SK-N-SH treated with all-trans-retinoic acid at 6 μM for 48 hours (cell line): Measurements from ENCODE around the gene ADAMTS6.

Experiments used
- ATAC-seq: fragments of 200-7000 bp; cut with Tn5 transposase; 3 replicates; pipeline ENCODE4 v1.9.1; 2020; ENCODE audit warnings: mild to moderate bottlenecking, moderate library complexity
- ARNTL ChIP-seq: fragments of 450-650 bp; formaldehyde crosslinking; IDR thresholded peaks from 2 replicates; pipeline ENCODE4 v1.5.0; 2020; ENCODE audit warnings: low read depth, mild to moderate bottlenecking, moderate library complexity, borderline replicate concordance
- CSDC2 ChIP-seq: fragments of 250-450 bp; sonication (Bioruptor Pico); IDR thresholded peaks from 2 replicates; pipeline ENCODE4 v1.5.0; 2020; ENCODE audit warnings: mild to moderate bottlenecking, moderate library complexity
- CSRNP3 ChIP-seq: fragments of 250-450 bp; sonication (Bioruptor Pico); IDR thresholded peaks from 2 replicates; pipeline ENCODE4 v1.5.1; 2021; ENCODE audit warnings: mild to moderate bottlenecking, moderate library complexity
- ESRRG ChIP-seq: fragments of 250-450 bp; sonication (Bioruptor Pico); IDR thresholded peaks from 2 replicates; pipeline ENCODE4 v1.6.1; 2021; ENCODE audit warnings: mild to moderate bottlenecking
- GLIS3 ChIP-seq: fragments of 250-450 bp; sonication (Bioruptor Pico); IDR thresholded peaks from 2 replicates; pipeline ENCODE4 v1.5.0; 2020; ENCODE audit warnings: mild to moderate bottlenecking, moderate library complexity
- ISL1 ChIP-seq: fragments of 250-450 bp; sonication (Bioruptor Pico); IDR thresholded peaks from 2 replicates; pipeline ENCODE4 v2.1.2; 2022; ENCODE audit warnings: mild to moderate bottlenecking, moderate library complexity
- OSR1 ChIP-seq: fragments of 250-450 bp; sonication (Bioruptor Pico); IDR thresholded peaks from 2 replicates; pipeline ENCODE4 v1.8.0; 2022; ENCODE audit warnings: moderate library complexity, mild to moderate bottlenecking, inconsistent platforms
- PATZ1 ChIP-seq: fragments of 250-450 bp; sonication (Bioruptor Pico); IDR thresholded peaks from 2 replicates; pipeline ENCODE4 v1.8.0; 2020; ENCODE audit warnings: mild to moderate bottlenecking, moderate library complexity, borderline replicate concordance
- POU6F1 ChIP-seq: fragments of 250-450 bp; sonication (Bioruptor Pico); IDR thresholded peaks from 2 replicates; pipeline ENCODE4 v1.8.0; 2021; ENCODE audit warnings: low read depth, mild to moderate bottlenecking, moderate library complexity, borderline replicate concordance
- PPARA ChIP-seq: fragments of 250-450 bp; sonication (Bioruptor Pico); IDR thresholded peaks from 2 replicates; pipeline ENCODE4 v1.5.0; 2020; ENCODE audit warnings: mild to moderate bottlenecking, borderline replicate concordance
- RARB ChIP-seq: fragments of 250-450 bp; sonication (Bioruptor Pico); IDR thresholded peaks from 2 replicates; pipeline ENCODE4 v1.8.0; 2021; ENCODE audit warnings: mild to moderate bottlenecking, moderate library complexity
- SNAI2 ChIP-seq: fragments of 250-450 bp; sonication (Bioruptor Pico); IDR thresholded peaks from 2 replicates; pipeline ENCODE4 v1.5.0; 2020; ENCODE audit warnings: mild to moderate bottlenecking, moderate library complexity
- TCF4 ChIP-seq: fragments of 250-450 bp; sonication (Bioruptor Pico); IDR thresholded peaks from 2 replicates; pipeline ENCODE4 v1.8.0; 2021; ENCODE audit warnings: mild to moderate bottlenecking, moderate library complexity, borderline replicate concordance
- TOX ChIP-seq: fragments of 250-450 bp; sonication (Bioruptor Pico); IDR thresholded peaks from 2 replicates; pipeline ENCODE4 v1.8.0; 2021; ENCODE audit warnings: mild to moderate bottlenecking, moderate library complexity, borderline replicate concordance
- TSHZ2 ChIP-seq: fragments of 250-450 bp; sonication (Bioruptor Pico); IDR thresholded peaks from 2 replicates; pipeline ENCODE4 v1.5.0; 2020; ENCODE audit warnings: mild to moderate bottlenecking, moderate library complexity
- ZC3H10 ChIP-seq: fragments of 250-450 bp; sonication (Bioruptor Pico); IDR thresholded peaks from 2 replicates; pipeline ENCODE4 v1.5.1; 2021; ENCODE audit warnings: mild to moderate bottlenecking, moderate library complexity
- ZFP30 ChIP-seq: fragments of 450-650 bp; formaldehyde crosslinking; IDR thresholded peaks from 2 replicates; pipeline ENCODE4 v1.5.0; 2022; ENCODE audit warnings: mild to moderate bottlenecking, moderate library complexity
- ZNF565 ChIP-seq: fragments of 450-650 bp; formaldehyde crosslinking; conservative IDR thresholded peaks from 2 replicates; pipeline ENCODE4 v1.5.0; 2020; ENCODE audit warnings: low read depth, mild to moderate bottlenecking, moderate library complexity
- ZNF70 ChIP-seq: fragments of 450-650 bp; formaldehyde crosslinking; IDR thresholded peaks from 2 replicates; pipeline ENCODE4 v1.5.0; 2020; ENCODE audit warnings: mild to moderate bottlenecking, moderate library complexity
- ZNF8 ChIP-seq: fragments of 450-650 bp; formaldehyde crosslinking; IDR thresholded peaks from 2 replicates; pipeline ENCODE4 v1.5.0; 2020; ENCODE audit warnings: mild to moderate bottlenecking, moderate library complexity

The ADAMTS6 gene

GRCh38 chr5:65418661-65419060, 63.1 kb downstream of the ADAMTS6 start:
- TF ChIP-seq ISL1 (no peak), POU6F1 (CRISPR knock-in tag) (no peak), PPARA (CRISPR knock-in tag) (no peak), ZNF565 (no peak), PATZ1 (CRISPR knock-in tag) (no peak), TCF4 (no peak), ESRRG (CRISPR knock-in tag) (no peak), ZC3H10 (CRISPR knock-in tag) (no peak), ZNF8 (CRISPR knock-in tag) (no peak), CSRNP3 (no peak), ZFP30 (CRISPR knock-in tag) (no peak), ARNTL (no peak), RARB (CRISPR knock-in tag) (no peak), GLIS3 (CRISPR knock-in tag) (no peak), CSDC2 (CRISPR knock-in tag) (no peak), TSHZ2 (no peak), SNAI2 (CRISPR knock-in tag) (no peak), ZNF70 (CRISPR knock-in tag) (no peak)

GRCh38 chr5:65413822-65414221, 67.9 kb downstream of the ADAMTS6 start:
- peak; percentile 38; the same call in 1 of the 3 replicates for ATAC-seq
- TF ChIP-seq POU6F1 (CRISPR knock-in tag) (no peak), SNAI2 (CRISPR knock-in tag) (no peak), ISL1 (no peak), TOX (CRISPR knock-in tag) (no peak), TSHZ2 (no peak), ZFP30 (CRISPR knock-in tag) (no peak), ZNF565 (no peak), ZNF70 (CRISPR knock-in tag) (no peak), GLIS3 (CRISPR knock-in tag) (no peak), ESRRG (CRISPR knock-in tag) (no peak), PPARA (CRISPR knock-in tag) (no peak), PATZ1 (CRISPR knock-in tag) (no peak), OSR1 (no peak)

More at GRCh38 chr5:65418661-65419060, 63.1 kb downstream of the ADAMTS6 start:
- ATAC-seq, result no peak
